H1 (cell line): Measurements from ENCODE around the gene FASTKD1. TPM values are rescaled to one million over a fixed set of nuclear protein-coding genes. Genes with fewer than 3 reads are reported as not detected.

Experiments used
- CTCF ChIA-PET: fragments of 300-600 bp; sonication (Branson Sonifier 250); formaldehyde crosslinking; loops from one replicate; lab custom pipeline; 2021; ENCODE audit not compliant: partially characterized antibody; lab: Charles Lee
- POLR2A ChIA-PET: fragments of 300-600 bp; sonication (Branson Sonifier 250); formaldehyde crosslinking; loops from one replicate; lab custom pipeline; 2021; ENCODE audit warnings: inconsistent platforms; ENCODE audit not compliant: partially characterized antibody; lab: Charles Lee
- DNase-seq, 2 experiments: peaks; one replicate each; pipeline versions ENCODE4 v3.0.0 to v3.0.0-alpha.2; 2010 to 2022; ENCODE audit warnings: low spot score in 2 of 2, low read depth in 1 of 2, mixed read lengths in 1 of 2
- FAIRE-seq: peaks from 2 replicates; lab custom pipeline; 2011; peaks lifted over from hg19 to GRCh38; lab: Jason Lieb, UNC
- H2AFZ ChIP-seq: 2 replicates; pipeline ENCODE4 v1.8.1; 2012; ENCODE audit warnings: low read length, inconsistent platforms
- H2AK5ac ChIP-seq: 2 replicates; pipeline ENCODE4 v1.6.1; 2013; ENCODE audit warnings: low read depth, low read length
- H2BK120ac ChIP-seq: replicated peaks from 2 replicates; pipeline ENCODE3; 2013; ENCODE audit warnings: low read depth, low read length, inconsistent platforms
- H2BK12ac ChIP-seq: 2 replicates; pipeline ENCODE4 v1.6.1; 2013; ENCODE audit warnings: low read depth, low read length
- H2BK15ac ChIP-seq: 2 replicates; pipeline ENCODE4 v1.6.1; 2013; ENCODE audit warnings: low read length
- H2BK20ac ChIP-seq: 2 replicates; pipeline ENCODE4 v1.6.1; 2013; ENCODE audit warnings: low read length
- H2BK5ac ChIP-seq: 2 replicates; pipeline ENCODE4 v1.6.1; 2013; ENCODE audit warnings: low read depth, low read length
- H3K14ac ChIP-seq: 2 replicates; pipeline ENCODE4 v1.6.1; 2013; ENCODE audit warnings: inconsistent platforms; ENCODE audit not compliant: insufficient read length
- H3K18ac ChIP-seq: 2 replicates; pipeline ENCODE4 v1.6.1; 2013; ENCODE audit warnings: low read length; ENCODE audit errors: extremely low read depth
- H3K23ac ChIP-seq: 2 replicates; pipeline ENCODE4 v1.6.1; 2013; ENCODE audit warnings: inconsistent platforms; ENCODE audit not compliant: insufficient read length
- H3K23me2 ChIP-seq: 2 replicates; pipeline ENCODE4 v1.6.1; 2013; ENCODE audit warnings: low read depth, low read length
- H3K27ac ChIP-seq: 2 replicates; pipeline ENCODE4 v1.6.1; 2011; ENCODE audit warnings: low read depth, low read length, inconsistent platforms
- H3K27me3 ChIP-seq, 4 experiments: replicated peaks in 1 of 4; 1 replicate in 1 of 4; 2 replicates in 3 of 4; pipeline versions ENCODE4 v1.6.1 to v1.8.1; 2011 to 2013; ENCODE audit warnings: low read length in 3 of 4, mild to moderate bottlenecking in 3 of 4, inconsistent platforms in 2 of 4, mixed read lengths in 2 of 4, moderate library complexity in 1 of 4; ENCODE audit not compliant: control insufficient read depth in 3 of 4, insufficient read depth in 3 of 4; ENCODE audit errors: extremely low read depth in 1 of 4
- H3K36me3 ChIP-seq, 4 experiments: 2 replicates each; pipeline versions ENCODE4 v1.6.1 to v1.8.1; 2011 to 2013; ENCODE audit warnings: mild to moderate bottlenecking in 4 of 4, low read length in 3 of 4, moderate library complexity in 2 of 4, control low read depth in 1 of 4, inconsistent platforms in 1 of 4; ENCODE audit not compliant: insufficient read depth in 4 of 4, control insufficient read depth in 2 of 4
- H3K4ac ChIP-seq: replicated peaks from 2 replicates; pipeline ENCODE3; 2013; ENCODE audit warnings: low read length, low read depth, mixed read lengths, inconsistent platforms; ENCODE audit not compliant: insufficient read length
- H3K4me1 ChIP-seq, 4 experiments: replicated peaks in 1 of 4; 1 replicate in 1 of 4; 2 replicates in 3 of 4; pipeline versions ENCODE4 v1.6.1 to v1.8.1; 2011 to 2013; ENCODE audit warnings: low read length in 3 of 4, inconsistent platforms in 2 of 4, mixed read lengths in 1 of 4; ENCODE audit not compliant: insufficient read depth in 4 of 4, control insufficient read depth in 3 of 4
- H3K4me2 ChIP-seq, 2 experiments: 2 replicates each; pipeline versions ENCODE4 v1.6.1 to v1.8.1; 2011 to 2013; ENCODE audit warnings: low read depth in 2 of 2, low read length in 2 of 2, control low read depth in 1 of 2, inconsistent platforms in 1 of 2, mild to moderate bottlenecking in 1 of 2; ENCODE audit not compliant: insufficient read depth in 1 of 2
- H3K4me3 ChIP-seq, 4 experiments: fragments of 200-600, 300-600 bp in 1 of 4; sonication (generic), shearing (Covaris generic), sonication (Bioruptor Twin) in 1 of 4; 2 replicates each; pipeline versions ENCODE4 v1.5.1 to v1.8.1; 2011 to 2016; ENCODE audit warnings: low read length in 4 of 4, low read depth in 3 of 4, control low read depth in 2 of 4, inconsistent platforms in 2 of 4, mild to moderate bottlenecking in 2 of 4, mixed read lengths in 1 of 4, moderate library complexity in 1 of 4; ENCODE audit not compliant: insufficient read depth in 2 of 4; ENCODE audit errors: extremely low read depth in 1 of 4
- H3K56ac ChIP-seq: replicated peaks from 2 replicates; pipeline ENCODE3; 2013; ENCODE audit warnings: low read depth, mild to moderate bottlenecking, mixed read lengths, low read length, inconsistent platforms; ENCODE audit not compliant: insufficient read length
- H3K79me1 ChIP-seq: 2 replicates; pipeline ENCODE4 v1.6.1; 2013; ENCODE audit warnings: low read depth, low read length, control low read depth
- H3K79me2 ChIP-seq, 2 experiments: 2 replicates each; pipeline versions ENCODE4 v1.6.1 to v1.8.1; 2012 to 2013; ENCODE audit warnings: low read length in 2 of 2, mild to moderate bottlenecking in 2 of 2, inconsistent platforms in 1 of 2; ENCODE audit not compliant: insufficient read depth in 2 of 2, control insufficient read depth in 1 of 2
- H3K9ac ChIP-seq, 4 experiments: replicated peaks in 1 of 4; 1 replicate in 1 of 4; 2 replicates in 3 of 4; pipeline versions ENCODE4 v1.6.1 to v1.8.1; 2011 to 2013; ENCODE audit warnings: low read depth in 3 of 4, low read length in 3 of 4, control low read depth in 2 of 4, mild to moderate bottlenecking in 2 of 4, moderate library complexity in 2 of 4, inconsistent platforms in 1 of 4; ENCODE audit errors: extremely low read depth in 1 of 4
- H3K9me3 ChIP-seq, 2 experiments: 2 replicates each; pipeline versions ENCODE4 v1.6.1 to v1.8.1; 2012 to 2013; ENCODE audit warnings: mild to moderate bottlenecking in 2 of 2, moderate library complexity in 2 of 2, control low read depth in 1 of 2, inconsistent platforms in 1 of 2, low read depth in 1 of 2, low read length in 1 of 2, mixed read lengths in 1 of 2; ENCODE audit not compliant: insufficient read depth in 2 of 2
- H4K20me1 ChIP-seq, 2 experiments: replicated peaks in 1 of 2; 2 replicates each; pipeline versions ENCODE3 to v1.8.1; 2011 to 2013; ENCODE audit warnings: inconsistent platforms in 2 of 2, low read length in 2 of 2, mild to moderate bottlenecking in 1 of 2; ENCODE audit not compliant: insufficient read depth in 2 of 2, control insufficient read depth in 1 of 2
- H4K5ac ChIP-seq: 2 replicates; pipeline ENCODE4 v1.6.1; 2013; ENCODE audit warnings: low read length, low read depth, mixed read lengths, inconsistent platforms; ENCODE audit not compliant: insufficient read length
- H4K8ac ChIP-seq: 2 replicates; pipeline ENCODE4 v1.8.0; 2013; ENCODE audit warnings: mild to moderate bottlenecking, moderate library complexity, low read length, inconsistent platforms; ENCODE audit not compliant: insufficient read depth; ENCODE audit errors: extremely low read depth
- H4K91ac ChIP-seq: replicated peaks from 2 replicates; pipeline ENCODE3; 2013; ENCODE audit warnings: low read length, mixed read lengths, inconsistent platforms; ENCODE audit not compliant: insufficient read length
- BRCA1 ChIP-seq: IDR thresholded peaks from 2 replicates; pipeline ENCODE4 v1.6.1; 2012; ENCODE audit warnings: low read depth, low read length, improper control_type of control experiment
- CREB1 ChIP-seq: IDR thresholded peaks from 2 replicates; pipeline ENCODE4 v1.6.1; 2012; ENCODE audit warnings: inconsistent platforms
- CTBP2 ChIP-seq: IDR thresholded peaks from 2 replicates; pipeline ENCODE4 v1.7.0; 2011; ENCODE audit warnings: borderline replicate concordance, mild to moderate bottlenecking, moderate library complexity, mixed read lengths, low read length; ENCODE audit not compliant: insufficient read depth, insufficient read length
- EP300 ChIP-seq, 2 experiments: IDR thresholded peaks; 1 replicate in 1 of 2; 2 replicates in 1 of 2; pipeline ENCODE4 v1.6.1; 2011 to 2012; ENCODE audit warnings: low read depth in 2 of 2, low read length in 2 of 2, mild to moderate bottlenecking in 2 of 2, borderline replicate concordance in 1 of 2, inconsistent platforms in 1 of 2, moderate library complexity in 1 of 2
- HDAC2 ChIP-seq, 2 experiments: fragments of 300-600 bp in 1 of 2; sonication (generic) in 1 of 2; IDR thresholded peaks; 2 replicates each; pipeline ENCODE4 v1.6.1; 2011 to 2012; ENCODE audit warnings: low read depth in 2 of 2, low read length in 2 of 2, mild to moderate bottlenecking in 2 of 2, moderate library complexity in 2 of 2, borderline replicate concordance in 1 of 2, inconsistent platforms in 1 of 2
- HDAC6 ChIP-seq: IDR thresholded peaks from one replicate; pipeline ENCODE4 v1.7.1; 2012; ENCODE audit warnings: low read depth, mild to moderate bottlenecking, inconsistent platforms, low read length, moderate library complexity
- NANOG ChIP-seq: IDR thresholded peaks from 2 replicates; pipeline ENCODE4 v1.6.1; 2011; ENCODE audit warnings: low read length, low read depth, mild to moderate bottlenecking, inconsistent platforms; ENCODE audit not compliant: insufficient read depth, poor library complexity, severe bottlenecking
- WGBS, 2 experiments: shearing (Covaris generic) in 1 of 2; methylation state at CpG; one replicate each; pipeline versions ENCODE4 v1.1.6 to v1.1.7; 2013 to 2015; ENCODE audit warnings: low lambda C conversion rate in 2 of 2, mixed read lengths in 2 of 2, inconsistent platforms in 1 of 2, low coverage in 1 of 2, missing lambda C conversion rate in 1 of 2; ENCODE audit not compliant: insufficient replicate concordance in 2 of 2, insufficient coverage in 1 of 2, insufficient read length in 1 of 2; ENCODE audit errors: extremely low coverage in 1 of 2, missing lambda C conversion rate in 1 of 2; 5-methylcytosine and 5-hydroxymethylcytosine counted together
- polyA plus RNA-seq, 7 experiments: library from polyadenylated mRNA; depleted of rRNA in 3 of 7; stranded (reverse) in 5 of 7; unstranded in 2 of 7; fragments of >200 nt in 5 of 7; fragments of 200-250 nt in 2 of 7; gene quantifications; 1 replicate in 5 of 7; 2 replicates in 1 of 7; 4 replicates in 1 of 7; pipeline versions ENCODE4 v1.2.1 to v1.2.3, GENCODE V29; 2011 to 2013; ENCODE audit warnings: missing spikeins in 2 of 7, mixed read lengths in 2 of 7
- total RNA-seq: library from RNA; stranded (reverse); fragmentation: NEBNext Ultra II Directional; extraction: Animal tissue kit (Norgen Biotek cat#: 25700); gene quantifications from 2 replicates; pipeline ENCODE4 v1.2.1, GENCODE V29; 2021
- TF ChIP-seq, protein P1 (sequence below), 3 experiments: IDR thresholded peaks; 1 replicate in 2 of 3; 2 replicates in 1 of 3; pipeline versions ENCODE4 v1.5.1 to v1.6.1; 2011; ENCODE audit warnings: low read length in 3 of 3, mild to moderate bottlenecking in 3 of 3, inconsistent platforms in 2 of 3, low read depth in 1 of 3, moderate library complexity in 1 of 3; ENCODE audit not compliant: insufficient read depth in 1 of 3; ENCODE audit errors: control extremely low read depth in 1 of 3

FASTKD1 gene
- total and polyA plus RNA-seq, 2 of the 8 experiments (the other 6 are each of a cell fraction or from before 2014, with no cell fraction given) = 18.7 to 70.8 TPM

DNA sequence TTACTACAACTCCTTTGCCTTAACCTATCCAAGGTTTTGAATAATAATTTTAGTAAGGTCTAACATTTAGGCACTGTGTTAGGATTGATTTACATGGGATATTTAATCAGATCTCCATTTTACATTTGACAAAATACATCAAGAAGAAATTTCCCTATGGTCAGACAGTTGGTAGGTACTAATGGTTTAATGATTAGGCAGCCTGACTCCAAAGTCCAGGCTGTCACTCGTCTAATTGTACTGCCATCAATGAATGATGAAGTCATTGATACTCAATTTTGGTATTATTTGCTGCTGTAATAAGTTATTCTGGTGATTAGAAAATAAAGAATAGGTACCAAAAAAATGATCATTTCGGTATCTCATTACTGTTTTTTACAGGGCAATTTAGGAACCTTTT is 80.3 kb downstream of the FASTKD1 start:
- Histone ChIP-seq H3K9ac (no peak overlapping the region), H2BK20ac (no peak overlapping the region), H2BK15ac (no peak overlapping the region), H3K4me2 (no peak overlapping the region), H4K20me1 (no peaks in the 10 kb centered on the region), H3K36me3 (no peaks in the 10 kb centered on the region), H3K4me1 (no peaks in the 10 kb centered on the region), H2AK5ac (no peak overlapping the region), H3K14ac (no peak overlapping the region), H3K79me1 (no peaks in the 10 kb centered on the region), H3K23me2 (no peaks in the 10 kb centered on the region), H3K79me2 (no peaks in the 10 kb centered on the region), H2BK120ac (no peak overlapping the region), H4K8ac (no peak overlapping the region), H3K27ac (no peak overlapping the region), H2BK12ac (no peak overlapping the region), H3K4me3 (no peak overlapping the region), H4K91ac (no peak overlapping the region), H3K9me3 (peaks cover 2 to 4% of the 10 kb centered on the region in 2 experiments; a peak in 1 of 4 replicates), H3K27me3 (no peaks in the 10 kb centered on the region), H2AFZ (no peak overlapping the region), H3K56ac (no peak overlapping the region), H3K23ac (no peak overlapping the region), H3K4ac (no peak overlapping the region), H2BK5ac (no peak overlapping the region), H3K18ac (no peak overlapping the region), H4K5ac (no peak overlapping the region)
- FAIRE-seq = no peak
- POLR2A ChIA-PET = no interaction called here
- no peak for TF ChIP-seq HDAC2 (IDR thresholded peaks at IDR 0.05; ENCODE audit: borderline replicate concordance in 1 of 2, low read depth in 2 of 2, low read length in 2 of 2)
- TF ChIP-seq HDAC6 = no peak
- no peak for TF ChIP-seq CTBP2
- TF ChIP-seq EP300 (IDR thresholded peaks at IDR 0.05; ENCODE audit: borderline replicate concordance in 1 of 2, low read depth in 2 of 2, low read length in 2 of 2) = no peak
- no peak for TF ChIP-seq BRCA1
- TF ChIP-seq NANOG = no peak
- TF ChIP-seq, protein P1, sequence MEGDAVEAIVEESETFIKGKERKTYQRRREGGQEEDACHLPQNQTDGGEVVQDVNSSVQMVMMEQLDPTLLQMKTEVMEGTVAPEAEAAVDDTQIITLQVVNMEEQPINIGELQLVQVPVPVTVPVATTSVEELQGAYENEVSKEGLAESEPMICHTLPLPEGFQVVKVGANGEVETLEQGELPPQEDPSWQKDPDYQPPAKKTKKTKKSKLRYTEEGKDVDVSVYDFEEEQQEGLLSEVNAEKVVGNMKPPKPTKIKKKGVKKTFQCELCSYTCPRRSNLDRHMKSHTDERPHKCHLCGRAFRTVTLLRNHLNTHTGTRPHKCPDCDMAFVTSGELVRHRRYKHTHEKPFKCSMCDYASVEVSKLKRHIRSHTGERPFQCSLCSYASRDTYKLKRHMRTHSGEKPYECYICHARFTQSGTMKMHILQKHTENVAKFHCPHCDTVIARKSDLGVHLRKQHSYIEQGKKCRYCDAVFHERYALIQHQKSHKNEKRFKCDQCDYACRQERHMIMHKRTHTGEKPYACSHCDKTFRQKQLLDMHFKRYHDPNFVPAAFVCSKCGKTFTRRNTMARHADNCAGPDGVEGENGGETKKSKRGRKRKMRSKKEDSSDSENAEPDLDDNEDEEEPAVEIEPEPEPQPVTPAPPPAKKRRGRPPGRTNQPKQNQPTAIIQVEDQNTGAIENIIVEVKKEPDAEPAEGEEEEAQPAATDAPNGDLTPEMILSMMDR (IDR thresholded peaks at IDR 0.05; ENCODE audit: control extremely low read depth in 1 of 3, insufficient read depth in 1 of 3, low read depth in 1 of 3, low read length in 3 of 3) = no peak
- no peak for TF ChIP-seq CREB1
- CTCF ChIA-PET = interaction anchor here (1.2 kb wide), 1 partner anchor 13 kb away, joined by 4 read pairs; no protein-coding TSS in a partner anchor
- WGBS, 2 experiments = 78% methylated on average over 2 of the region's 2 CpGs; no CpG with 5 or more reads in 1 of the 2 experiments
- DNase-seq = no peak
